ENCODE results near the gene DNAJC3.
"Not testable (repeated sequence)": the region's sequence is repeated elsewhere in the genome, so short reads cannot be mapped to it uniquely, and the experiment has no call there.

DNAJC3 gene

GRCh38 chr13:95722241-95722640 is 45.3 kb downstream of the DNAJC3 start:
- DNase-seq = no peak

- DNase-seq = no peak
These were observed 46.5 kb downstream of the DNAJC3 start for GRCh38 chr13:95723438-95723837.

- no peak for DNase-seq
These were observed 47.3 kb downstream of the DNAJC3 start for GRCh38 chr13:95724252-95724651.

GRCh38 chr13:95726876-95727275 is 49.9 kb downstream of the DNAJC3 start:
- DNase-seq = no peak

- DNase-seq = no peak
These were observed 52.0 kb downstream of the DNAJC3 start for GRCh38 chr13:95728957-95729356.

GRCh38 chr13:95734124-95734523 is 57.2 kb downstream of the DNAJC3 start:
- DNase-seq = no peak

- DNase-seq = not testable (repeated sequence)
These were observed 63.4 kb downstream of the DNAJC3 start for GRCh38 chr13:95740071-95740978.

- no peak for DNase-seq
These were observed 64.0 kb downstream of the DNAJC3 start for GRCh38 chr13:95740979-95741320.

- no peak for DNase-seq
These were observed 64.9 kb downstream of the DNAJC3 start for GRCh38 chr13:95741584-95742563.

- no peak for DNase-seq
These were observed 66.3 kb downstream of the DNAJC3 start for GRCh38 chr13:95743192-95743591.

- DNase-seq = no peak
These were observed 68.3 kb downstream of the DNAJC3 start for GRCh38 chr13:95745289-95745688.

- DNase-seq = no peak
These were observed 68.8 kb downstream of the DNAJC3 start for GRCh38 chr13:95745752-95746151.

- DNase-seq = no peak
These were observed 72.6 kb downstream of the DNAJC3 start for GRCh38 chr13:95749545-95749944.

- DNase-seq = no peak
These were observed 75.7 kb downstream of the DNAJC3 start for GRCh38 chr13:95752677-95753076.

- DNase-seq = no peak
These were observed 77.1 kb downstream of the DNAJC3 start for GRCh38 chr13:95754069-95754468.

GRCh38 chr13:95756072-95756471 is 79.1 kb downstream of the DNAJC3 start:
- DNase-seq = no peak

- DNase-seq = not testable (repeated sequence)
These were observed 85.7 kb downstream of the DNAJC3 start for GRCh38 chr13:95762626-95763025.

GRCh38 chr13:95763601-95764000 is 86.7 kb downstream of the DNAJC3 start:
- no peak for DNase-seq

- no peak for DNase-seq
These were observed 95.0 kb downstream of the DNAJC3 start for GRCh38 chr13:95771905-95772304.

- DNase-seq = no peak
These were observed 102.6 kb downstream of the DNAJC3 start for GRCh38 chr13:95779522-95779921.

GRCh38 chr13:95781016-95781415 is 104.1 kb downstream of the DNAJC3 start:
- DNase-seq = no peak

GRCh38 chr13:95781940-95782339 is 105.0 kb downstream of the DNAJC3 start:
- not testable (repeated sequence) for DNase-seq

- DNase-seq = no peak
These were observed 106.8 kb downstream of the DNAJC3 start for GRCh38 chr13:95783747-95784146.

Data from DMS79 (cell line).